CD4-positive, alpha-beta T cell treated with Interleukin-21 for 1 hour (primary cell): ENCODE measurements around the gene YWHAE.
"Not testable (repeated sequence)": the region's sequence is repeated elsewhere in the genome, so short reads cannot be mapped to it uniquely, and the experiment has no call there.

ENCODE experiments used
- DNase-seq: peaks from one replicate; pipeline ENCODE4 v3.0.0-alpha.2; 2020

YWHAE gene

DNA sequence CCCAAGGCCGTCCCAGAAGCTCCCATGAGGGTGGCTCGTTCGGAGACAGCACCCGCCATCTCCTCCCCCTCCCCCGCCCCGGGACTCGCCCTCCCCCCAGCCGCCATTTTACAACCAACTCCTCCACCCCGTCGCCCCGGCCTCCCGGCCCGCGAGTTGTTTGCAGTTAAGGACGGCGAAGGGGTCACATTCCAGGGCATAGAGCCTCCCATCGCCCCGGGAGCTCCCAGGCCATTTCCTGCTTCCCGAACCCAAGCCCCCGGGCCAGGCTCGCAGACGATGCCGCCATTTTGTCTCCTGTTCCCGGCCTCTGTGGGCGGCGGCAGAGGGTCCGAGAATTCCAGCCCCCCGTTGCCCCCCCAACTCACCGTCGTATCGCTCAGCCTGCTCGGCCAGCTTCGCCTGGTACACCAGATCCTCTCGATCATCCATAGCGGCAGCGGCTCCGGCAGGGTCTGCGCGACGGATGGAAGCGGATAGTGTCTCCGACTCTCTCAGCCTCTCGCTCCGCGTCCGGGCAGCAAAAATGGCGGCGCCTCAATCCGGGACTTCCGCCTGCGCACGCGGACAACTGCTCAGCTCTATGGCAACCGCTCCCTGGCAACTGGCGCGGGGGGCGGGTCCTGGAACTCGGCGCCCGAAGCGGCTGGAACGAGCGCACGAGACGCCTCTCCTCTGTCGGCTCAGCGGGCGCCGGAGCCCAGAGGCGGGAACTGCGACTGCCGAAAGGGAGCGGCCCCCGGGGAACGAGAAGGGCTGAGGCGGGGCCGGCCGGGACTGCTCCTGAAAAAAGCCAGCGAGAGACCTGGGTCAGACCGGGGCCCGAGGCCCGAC, at the start of gene YWHAE:
Gene YWHAE (minus strand): TSS at position 544 of the 834 bp plus-strand sequence. CDS start 112 bp downstream, at position 432.
- DNase-seq, result peak; percentile 94

- DNase-seq, result no peak
Measured at GRCh38 chr17:1449412-1449967, 49.5 kb upstream of the YWHAE start.

- DNase-seq, result no peak
Measured at GRCh38 chr17:1447052-1447451, 47.0 kb upstream of the YWHAE start.

GRCh38 chr17:1446201-1446600, 46.2 kb upstream of the YWHAE start:
- no peak for DNase-seq

- not testable (repeated sequence) for DNase-seq
Measured at GRCh38 chr17:1445695-1446094, 45.7 kb upstream of the YWHAE start.

DNA sequence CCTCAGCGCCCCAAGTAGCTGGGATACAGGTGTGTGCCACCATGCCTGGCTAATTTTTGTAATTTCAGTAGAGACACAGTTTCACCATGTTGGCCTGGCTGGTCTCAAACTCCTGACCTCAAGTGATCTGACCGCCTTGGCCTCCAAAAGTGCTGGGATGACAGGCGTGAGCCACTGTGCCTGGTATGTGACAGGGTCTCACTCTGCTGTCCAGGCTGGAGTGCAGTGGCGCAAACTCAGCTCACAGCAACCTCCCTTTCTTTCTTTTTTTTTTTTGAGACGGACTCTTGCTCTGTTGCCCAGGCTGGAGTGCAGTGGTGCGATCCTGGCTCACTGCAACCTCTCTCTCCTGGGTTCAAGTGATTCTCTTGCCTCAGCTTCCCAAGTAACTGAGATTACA, 42.7 kb upstream of the YWHAE start:
- not testable (repeated sequence) for DNase-seq

DNA sequence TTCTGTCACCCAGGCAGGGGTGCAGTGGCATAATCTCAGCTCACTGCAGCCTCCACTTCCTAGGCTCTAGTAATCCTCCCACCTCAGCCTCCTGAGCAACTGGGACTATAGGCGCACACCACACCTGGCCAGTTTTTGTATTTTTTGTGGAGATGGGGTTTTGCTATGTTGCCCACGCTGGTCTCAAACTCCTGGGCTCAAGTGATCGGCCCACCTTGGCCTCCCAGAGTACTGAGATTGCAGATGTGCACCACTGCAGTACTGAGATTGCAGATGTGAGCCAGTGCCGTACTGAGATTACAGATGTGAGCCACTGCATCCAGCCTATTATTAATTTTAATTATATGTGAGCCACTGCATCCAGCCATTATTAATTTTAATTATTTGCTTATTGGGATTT, 42.2 kb upstream of the YWHAE start:
- DNase-seq, result no peak

DNA sequence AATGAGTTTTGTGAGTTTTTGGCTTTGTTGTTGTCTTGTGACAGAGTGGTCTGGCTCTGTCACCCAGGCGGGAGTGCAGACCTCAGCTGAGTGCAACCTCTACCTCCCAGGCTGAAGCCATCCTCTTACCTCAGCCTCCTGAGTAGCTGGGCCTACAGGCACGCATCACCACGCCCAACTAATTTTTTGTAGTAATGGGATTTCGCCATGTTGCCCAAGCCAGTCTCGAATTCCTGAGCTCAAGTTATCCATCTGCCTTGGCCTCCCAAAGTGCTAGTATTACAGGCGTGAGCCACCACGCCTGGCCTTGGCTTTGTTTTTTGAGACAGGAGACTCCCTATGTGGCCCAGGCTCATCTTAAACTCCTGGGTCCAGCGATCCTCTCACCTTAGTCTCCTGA, 40.9 kb upstream of the YWHAE start:
- DNase-seq, result no peak

DNA sequence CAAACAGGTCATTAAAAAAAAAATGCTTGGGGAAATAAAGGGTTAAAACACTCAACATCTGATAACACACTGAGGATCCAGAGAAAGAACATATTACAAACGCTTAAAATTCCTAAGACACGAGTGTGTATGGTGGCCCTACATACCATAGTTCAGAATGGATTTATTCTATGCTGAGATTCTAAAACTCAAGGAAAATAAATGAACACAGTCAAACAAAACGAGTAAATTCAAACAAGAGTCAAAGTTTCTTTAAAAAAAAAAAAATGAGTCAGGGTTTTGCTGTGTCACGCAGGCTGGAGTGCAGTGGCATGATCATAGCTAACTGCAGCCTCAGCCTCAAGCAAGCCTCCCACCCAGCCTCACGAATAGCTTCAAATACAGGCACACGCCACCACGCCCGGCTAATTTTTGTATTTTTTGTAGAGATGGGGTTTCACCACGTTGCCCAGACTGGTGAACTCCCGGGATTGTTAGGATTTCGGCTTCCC, 38.6 kb upstream of the YWHAE start:
- DNase-seq, result no peak

DNA sequence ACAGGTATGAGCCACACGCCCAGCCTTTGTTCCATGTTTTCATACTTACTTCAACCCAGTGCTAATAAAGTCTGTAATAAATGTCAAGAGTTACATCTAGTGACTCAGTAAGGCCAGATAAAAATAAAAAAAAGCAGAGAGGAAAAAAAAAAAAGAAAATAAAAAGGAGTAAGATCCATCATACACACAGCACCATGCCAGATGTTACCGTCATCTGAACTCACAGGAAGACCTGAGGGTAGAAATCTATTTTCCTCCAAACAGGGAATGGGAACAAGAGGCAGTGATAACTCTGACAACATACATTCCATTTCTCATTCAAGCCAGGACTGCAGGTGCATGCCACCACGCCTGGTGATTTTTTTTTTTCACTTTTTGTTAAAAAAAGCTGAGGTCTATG, 35.3 kb upstream of the YWHAE start:
- DNase-seq, result no peak

DNA sequence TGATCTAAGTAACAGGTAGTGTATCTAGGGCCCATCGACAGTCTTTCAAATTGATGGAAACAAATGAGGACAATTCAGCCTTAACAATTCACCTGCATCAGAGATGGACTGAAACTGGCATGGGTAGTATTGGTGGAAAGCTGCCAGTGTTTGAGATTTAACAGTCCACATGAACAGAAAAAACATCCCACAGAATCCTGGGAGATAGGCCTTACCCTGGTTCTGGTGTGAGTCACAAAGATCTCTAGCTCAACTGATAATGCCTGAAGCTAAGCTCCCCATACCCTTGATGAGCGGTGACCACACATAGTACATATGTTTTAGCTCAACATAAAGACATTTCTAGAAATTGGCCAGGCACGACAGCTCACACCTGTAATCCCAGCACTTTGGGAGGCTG, 34.1 kb upstream of the YWHAE start:
- DNase-seq, result no peak

DNA sequence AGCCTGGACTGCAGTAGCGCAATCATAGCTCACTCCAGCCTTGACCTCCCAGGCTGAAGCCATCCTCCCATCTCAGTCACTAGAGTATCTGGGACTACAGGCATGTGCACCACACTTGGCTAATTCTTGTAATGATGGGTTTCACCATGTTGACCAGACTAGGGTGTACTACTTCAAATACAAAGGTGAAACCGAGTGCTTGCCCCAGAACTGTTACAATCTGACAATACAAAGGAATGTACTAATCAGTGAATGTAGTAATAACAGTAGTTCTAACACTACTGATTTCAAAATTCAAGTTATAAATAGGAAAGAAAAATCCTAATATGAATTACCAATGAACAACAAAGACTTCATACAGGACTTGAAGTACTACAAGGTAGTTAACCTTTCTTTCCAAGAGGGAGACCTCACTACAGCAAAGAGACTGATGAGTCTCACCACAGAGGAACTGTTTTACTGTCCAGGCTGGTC, 31.6 kb upstream of the YWHAE start:
- DNase-seq, result no peak

GRCh38 chr17:1423456-1424135, 23.6 kb upstream of the YWHAE start:
- no peak for DNase-seq

DNA sequence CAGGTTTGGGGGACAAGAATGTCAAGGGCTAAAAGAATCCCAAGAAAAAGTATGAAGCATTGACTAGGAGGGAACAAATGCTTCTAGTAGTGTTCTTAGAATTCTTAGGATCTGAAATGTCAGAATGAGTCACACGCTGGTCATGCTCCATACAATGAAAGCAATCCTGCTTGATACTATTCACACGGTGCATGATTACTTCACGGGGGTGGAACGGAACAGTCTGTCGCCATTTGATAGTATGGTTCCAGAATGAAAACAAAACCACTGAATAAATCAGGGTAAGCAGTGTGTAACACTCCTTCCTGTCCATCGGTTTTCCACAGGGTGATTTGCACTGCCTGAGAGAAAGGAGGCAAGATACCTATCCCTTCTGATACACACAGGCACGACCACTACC, 22.9 kb upstream of the YWHAE start:
- DNase-seq, result no peak

GRCh38 chr17:1421470-1421869, 21.4 kb upstream of the YWHAE start:
- no peak for DNase-seq

DNA sequence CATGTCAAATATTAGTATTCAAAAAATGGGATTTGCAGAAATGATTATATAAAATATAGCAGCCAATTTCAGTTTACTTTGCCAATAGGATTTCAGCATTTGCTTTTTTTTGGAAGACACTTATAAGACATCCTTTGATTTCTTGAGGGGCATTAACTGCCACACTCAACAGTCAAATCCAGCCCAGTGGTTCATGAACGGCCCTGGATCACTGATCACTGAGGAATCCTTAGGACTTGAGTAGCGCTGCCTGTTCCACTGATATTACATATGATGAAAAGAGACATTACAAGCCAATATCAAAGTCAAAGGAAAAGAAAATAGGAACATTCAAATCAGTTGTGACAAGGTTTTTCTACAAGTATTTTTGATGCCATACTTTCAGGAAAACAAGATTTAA, 21.0 kb upstream of the YWHAE start:
- DNase-seq, result no peak

GRCh38 chr17:1420163-1420562, 20.1 kb upstream of the YWHAE start:
- no peak for DNase-seq

DNA sequence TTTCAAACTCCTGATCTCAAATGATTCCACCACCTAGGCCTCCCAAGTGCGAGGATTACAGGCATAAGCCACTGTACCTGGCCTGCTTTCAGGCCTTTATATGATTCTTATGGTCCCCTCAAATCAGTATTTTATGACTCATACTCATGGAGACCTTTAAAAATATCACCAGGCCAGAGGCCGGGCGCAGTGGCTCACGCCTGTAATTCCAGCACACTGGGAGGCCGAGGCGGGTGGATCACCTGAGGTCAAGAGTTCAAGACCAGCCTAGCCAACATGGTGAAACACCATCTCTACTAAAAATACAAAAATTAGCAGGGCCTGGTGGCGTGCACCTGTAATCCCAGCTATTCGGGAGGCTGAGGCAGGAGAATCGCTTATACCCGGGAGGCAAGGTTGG, 18.5 kb upstream of the YWHAE start:
- DNase-seq, result not testable (repeated sequence)

DNA sequence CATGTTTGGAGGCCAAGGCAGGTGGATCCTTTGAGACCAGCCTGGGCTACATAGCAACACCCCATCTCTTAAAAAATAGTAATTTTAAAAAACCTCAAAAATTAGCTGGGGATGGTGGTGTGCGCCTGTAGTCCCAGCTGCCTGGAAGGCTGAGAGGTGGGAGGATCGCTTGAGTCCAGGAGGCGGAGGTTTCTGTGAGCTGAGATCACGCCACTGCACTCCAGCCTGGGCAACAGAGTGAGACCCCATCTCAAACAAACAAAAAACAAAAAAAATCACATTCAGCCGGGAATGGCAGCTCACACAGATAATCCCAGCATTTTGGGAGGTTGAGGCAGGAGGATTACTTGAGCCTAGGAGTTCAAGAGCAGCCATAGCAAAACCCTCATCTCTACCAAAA, 16.4 kb upstream of the YWHAE start:
- no peak for DNase-seq

DNA sequence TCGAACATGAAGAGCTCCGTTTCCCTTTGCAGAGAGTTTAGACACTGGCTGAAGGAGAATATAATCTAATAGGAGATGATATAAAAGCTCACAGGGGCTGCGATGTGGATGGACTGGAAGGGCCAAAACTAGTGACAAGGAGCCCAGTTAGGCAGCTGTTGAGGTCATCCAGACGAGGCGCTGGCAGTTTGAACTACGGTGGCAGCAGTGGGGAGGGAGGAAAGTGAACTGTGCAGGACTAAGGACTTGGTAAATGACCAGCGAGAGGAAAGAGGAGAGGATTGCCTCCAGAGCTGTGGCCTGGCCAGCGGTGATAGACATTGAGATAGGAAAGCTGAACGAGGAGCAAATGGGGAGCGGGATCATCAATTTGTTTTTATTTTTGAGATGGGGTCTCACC, 14.6 kb upstream of the YWHAE start:
- no peak for DNase-seq

- no peak for DNase-seq
Measured at GRCh38 chr17:1414001-1414574, 14.1 kb upstream of the YWHAE start.

DNA sequence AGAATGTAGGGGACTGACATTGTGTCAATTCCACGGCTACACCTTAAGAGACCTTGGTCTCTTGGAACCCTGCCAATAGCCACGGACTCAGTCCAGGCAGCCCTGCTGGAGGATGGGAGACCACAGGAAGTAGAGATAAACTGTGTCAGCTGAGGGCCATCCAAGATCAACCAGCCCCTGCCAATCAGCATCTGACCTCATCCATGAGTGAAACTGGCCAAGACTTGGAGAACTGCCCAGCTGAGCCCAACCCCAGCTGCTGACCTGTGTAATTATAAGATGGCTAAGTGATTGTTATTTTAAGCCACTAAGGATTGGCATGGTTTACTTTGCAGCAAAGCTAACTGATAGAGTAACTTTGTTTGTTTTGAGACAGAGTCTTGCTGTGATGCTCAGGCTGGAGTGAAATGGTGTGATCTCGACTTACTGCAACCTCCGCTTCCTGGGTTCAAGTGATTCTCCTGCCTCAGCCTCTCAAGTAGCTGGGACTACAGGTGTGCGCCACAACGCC, 13.3 kb upstream of the YWHAE start:
- no peak for DNase-seq
